GM13977 (cell line): ENCODE results near the gene CCDC134.
"Not testable (repeated sequence)": the region's sequence is repeated elsewhere in the genome, so short reads cannot be mapped to it uniquely, and the experiment has no call there.

Experiments
- DNase-seq: peaks from one replicate; pipeline ENCODE4 v3.0.0; 2012; ENCODE audit warnings: low spot score
- CTCF ChIP-seq: IDR thresholded peaks from 2 replicates; pipeline ENCODE4 v1.5.1; 2012; ENCODE audit warnings: mild to moderate bottlenecking, control low read depth; ENCODE audit not compliant: insufficient read depth; ENCODE audit errors: extremely low read depth, missing control alignments
- in situ Hi-C: fragments of 300-500 bp; cut with MboI; formaldehyde crosslinking; loops from one replicate; pipeline ENCODE4 v1.12.0; 2022; ENCODE audit warnings: low sequenced_read_pairs, low pct_unique_long_range_greater_than_20kb, mixed read lengths, inconsistent platforms; ENCODE audit not compliant: unreplicated experiment

CCDC134 gene

GRCh38 chr22:41857155-41857859, 56.8 kb downstream of the CCDC134 start:
- peak; percentile 74 for TF ChIP-seq CTCF
- in situ Hi-C loops = no loop called here
- DNase-seq = peak; percentile 50

GRCh38 chr22:41857860-41858199, 57.4 kb downstream of the CCDC134 start:
- in situ Hi-C loops = no loop called here
- no peak for DNase-seq
- TF ChIP-seq CTCF = no peak

- DNase-seq = peak; percentile 70
- in situ Hi-C loops = no loop called here
- TF ChIP-seq CTCF = no peak
Observed at GRCh38 chr22:41862160-41862529, 61.7 kb downstream of the CCDC134 start.

- no peak for TF ChIP-seq CTCF
- peak; percentile 67 for DNase-seq
- in situ Hi-C loops = no loop called here
Observed at GRCh38 chr22:41862530-41863266, 62.2 kb downstream of the CCDC134 start.

- TF ChIP-seq CTCF = no peak
- in situ Hi-C loops = no loop called here
Observed at GRCh38 chr22:41863472-41863871, 63.0 kb downstream of the CCDC134 start.

GRCh38 chr22:41868556-41868955, 68.1 kb downstream of the CCDC134 start:
- no peak for TF ChIP-seq CTCF
- no peak for DNase-seq
- in situ Hi-C loops = no loop called here

More at GRCh38 chr22:41863472-41863871, 63.0 kb downstream of the CCDC134 start:
- no peak for DNase-seq

GRCh38 chr22:41870081-41870480, 69.6 kb downstream of the CCDC134 start:
- DNase-seq, in situ Hi-C loops: not testable (repeated sequence)
